Measurements from ENCODE around the gene PIP5K1B.

DNA sequence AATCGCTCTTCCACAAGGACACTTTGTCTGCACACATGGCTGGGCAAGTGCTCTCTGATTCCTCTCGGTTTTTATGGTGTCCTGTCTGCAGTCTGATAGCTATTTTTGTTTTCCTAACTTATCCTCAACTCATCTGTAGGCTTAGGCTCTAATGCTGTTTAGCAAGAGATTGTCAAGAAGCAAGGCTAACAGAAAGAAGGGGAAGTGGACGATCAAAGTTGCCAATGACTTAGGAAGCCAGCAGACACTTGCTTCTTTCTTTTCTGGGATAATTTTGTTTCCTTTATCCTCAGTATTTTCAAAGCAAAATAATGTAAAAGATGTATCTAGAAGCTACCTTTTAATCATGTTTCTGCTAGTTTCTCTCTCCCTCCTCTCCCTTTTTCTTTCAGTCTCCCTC is 178.2 kb downstream of the PIP5K1B start:
- TF ChIP-seq, protein P1, sequence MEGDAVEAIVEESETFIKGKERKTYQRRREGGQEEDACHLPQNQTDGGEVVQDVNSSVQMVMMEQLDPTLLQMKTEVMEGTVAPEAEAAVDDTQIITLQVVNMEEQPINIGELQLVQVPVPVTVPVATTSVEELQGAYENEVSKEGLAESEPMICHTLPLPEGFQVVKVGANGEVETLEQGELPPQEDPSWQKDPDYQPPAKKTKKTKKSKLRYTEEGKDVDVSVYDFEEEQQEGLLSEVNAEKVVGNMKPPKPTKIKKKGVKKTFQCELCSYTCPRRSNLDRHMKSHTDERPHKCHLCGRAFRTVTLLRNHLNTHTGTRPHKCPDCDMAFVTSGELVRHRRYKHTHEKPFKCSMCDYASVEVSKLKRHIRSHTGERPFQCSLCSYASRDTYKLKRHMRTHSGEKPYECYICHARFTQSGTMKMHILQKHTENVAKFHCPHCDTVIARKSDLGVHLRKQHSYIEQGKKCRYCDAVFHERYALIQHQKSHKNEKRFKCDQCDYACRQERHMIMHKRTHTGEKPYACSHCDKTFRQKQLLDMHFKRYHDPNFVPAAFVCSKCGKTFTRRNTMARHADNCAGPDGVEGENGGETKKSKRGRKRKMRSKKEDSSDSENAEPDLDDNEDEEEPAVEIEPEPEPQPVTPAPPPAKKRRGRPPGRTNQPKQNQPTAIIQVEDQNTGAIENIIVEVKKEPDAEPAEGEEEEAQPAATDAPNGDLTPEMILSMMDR (IDR thresholded peaks at IDR 0.05) = no peak
- no peak for TF ChIP-seq REST (IDR thresholded peaks at IDR 0.05; ENCODE audit: insufficient read depth in 1 of 2, low read depth in 2 of 2, low read length in 1 of 2)
